HCT116 (cell line): ENCODE measurements around the gene KIF5A. TPM values are rescaled to one million over a fixed set of nuclear protein-coding genes. Genes with fewer than 3 reads are reported as not detected.

Source experiments
- ATAC-seq: fragments of 200-7000 bp; cut with Tn5 transposase; 2 replicates; pipeline ENCODE4 v1.9.1; 2020; ENCODE audit warnings: mild to moderate bottlenecking, moderate library complexity
- BruUV-seq: library from RNA; stranded (reverse); fragments of 400-500 nt; replicated peaks from 2 replicates; lab custom pipeline; 2021; lab: Mats Ljungman, UMichigan
- CTCF ChIA-PET: fragments of 300-600 bp; sonication (Branson Sonifier 250); formaldehyde crosslinking; loops from one replicate; lab custom pipeline; 2021; ENCODE audit warnings: antibody characterized with exemption; lab: Charles Lee
- POLR2A ChIA-PET: fragments of 300-600, 350-600 bp; sonication (Branson Sonifier 250); formaldehyde crosslinking; loops from one replicate; lab custom pipeline; 2021; ENCODE audit warnings: antibody characterized with exemption; lab: Charles Lee
- RAD21 ChIA-PET, 2 experiments: fragments of 300-600 bp; sonication (Branson Sonifier 250); formaldehyde crosslinking; loops; one replicate each; lab custom pipeline; 2023; ENCODE audit warnings: low total read pairs in 2 of 2; ENCODE audit not compliant: uncharacterized antibody in 2 of 2, unreplicated experiment in 2 of 2, low non-redundant PET in 1 of 2; lab: Charles Lee
- DNase-seq: peaks from one replicate; pipeline ENCODE4 v3.0.0-alpha.2; 2010; ENCODE audit warnings: low read depth, low spot score
- H2AFZ ChIP-seq: fragments of 200-600 bp; shearing (Covaris generic), sonication (generic); 2 replicates; pipeline ENCODE4 v1.6.1; 2017; ENCODE audit warnings: low read depth, mixed run types, mixed read lengths, antibody characterized with exemption, low read length; ENCODE audit not compliant: poor library complexity, severe bottlenecking
- H3K27ac ChIP-seq: 2 replicates; pipeline ENCODE4 v1.5.1; 2012; ENCODE audit warnings: low read depth, low read length
- H3K27me3 ChIP-seq: fragments of 200-600 bp; sonication (generic); 2 replicates; pipeline ENCODE4 v1.6.1; 2016; ENCODE audit warnings: mixed run types, low read length, mixed read lengths; ENCODE audit not compliant: insufficient read depth
- H3K36me3 ChIP-seq, 2 experiments: fragments of 200-500 bp in 1 of 2; fragments of 200-600 bp in 1 of 2; sonication (Bioruptor generic) in 1 of 2; sonication (generic) in 1 of 2; 2 replicates each; pipeline versions ENCODE4 v1.5.1 to v1.6.1; 2014 to 2016; ENCODE audit warnings: low read length in 2 of 2, inconsistent platforms in 1 of 2, mixed read lengths in 1 of 2, mixed run types in 1 of 2; ENCODE audit not compliant: insufficient read depth in 2 of 2, control insufficient read depth in 1 of 2
- H3K4me1 ChIP-seq, 2 experiments: fragments of 200-600 bp in 1 of 2; sonication (generic) in 1 of 2; 2 replicates each; pipeline versions ENCODE4 v1.5.1 to v1.6.1; 2012 to 2017; ENCODE audit warnings: low read length in 2 of 2, inconsistent platforms in 1 of 2, mild to moderate bottlenecking in 1 of 2, mixed read lengths in 1 of 2, mixed run types in 1 of 2, moderate library complexity in 1 of 2; ENCODE audit not compliant: insufficient read depth in 2 of 2, control insufficient read depth in 1 of 2
- H3K4me2 ChIP-seq: fragments of 200-600 bp; sonication (generic); 2 replicates; pipeline ENCODE4 v1.6.1; 2017; ENCODE audit warnings: mixed run types, low read length, mixed read lengths
- H3K4me3 ChIP-seq, 2 experiments: fragments of 200-600 bp in 1 of 2; sonication (generic) in 1 of 2; replicated peaks in 1 of 2; 2 replicates each; pipeline ENCODE4 v1.5.1; 2011 to 2016; ENCODE audit warnings: low read length in 2 of 2, control low read depth in 1 of 2, low read depth in 1 of 2, mild to moderate bottlenecking in 1 of 2, mixed read lengths in 1 of 2, mixed run types in 1 of 2
- H3K79me2 ChIP-seq: fragments of 200-600 bp; sonication (generic); 2 replicates; pipeline ENCODE4 v1.6.1; 2017; ENCODE audit warnings: mild to moderate bottlenecking, mixed run types, low read length, moderate library complexity, mixed read lengths; ENCODE audit not compliant: insufficient read depth
- H3K9ac ChIP-seq: fragments of 200-600 bp; sonication (generic); 2 replicates; pipeline ENCODE4 v1.6.1; 2016; ENCODE audit warnings: low read length, mixed read lengths
- H3K9me2 ChIP-seq: fragments of 200-600 bp; sonication (generic), shearing (Covaris generic); 2 replicates; pipeline ENCODE4 v1.6.1; 2017; ENCODE audit warnings: mixed run types, mild to moderate bottlenecking, moderate library complexity; ENCODE audit not compliant: insufficient read depth
- H3K9me3 ChIP-seq, 2 experiments: fragments of 200-500 bp in 1 of 2; fragments of 200-600 bp in 1 of 2; sonication (Bioruptor generic) in 1 of 2; sonication (generic) in 1 of 2; 2 replicates each; pipeline ENCODE4 v1.6.1; 2014 to 2017; ENCODE audit warnings: low read length in 2 of 2, mixed read lengths in 2 of 2, inconsistent platforms in 1 of 2, low read depth in 1 of 2, mild to moderate bottlenecking in 1 of 2, mixed run types in 1 of 2, moderate library complexity in 1 of 2; ENCODE audit not compliant: control insufficient read depth in 1 of 2, insufficient read depth in 1 of 2
- H4K20me1 ChIP-seq: fragments of 200-600 bp; sonication (generic), shearing (Covaris generic); 2 replicates; pipeline ENCODE4 v1.6.1; 2017; ENCODE audit warnings: mixed run types, mild to moderate bottlenecking, moderate library complexity; ENCODE audit not compliant: insufficient read depth
- CBX3 ChIP-seq: IDR thresholded peaks from 2 replicates; pipeline ENCODE4 v1.6.1; 2012; ENCODE audit warnings: low read depth
- CEBPB ChIP-seq: IDR thresholded peaks from 2 replicates; pipeline ENCODE4 v1.6.1; 2012; ENCODE audit warnings: low read depth
- EGR1 ChIP-seq: IDR thresholded peaks from 2 replicates; pipeline ENCODE4 v1.6.1; 2012; ENCODE audit warnings: low read depth
- ELF1 ChIP-seq: IDR thresholded peaks from 2 replicates; pipeline ENCODE4 v1.6.1; 2012; ENCODE audit warnings: low read depth, borderline replicate concordance
- EZH2 ChIP-seq: fragments of 200-600 bp; sonication (generic); IDR thresholded peaks from 2 replicates; pipeline ENCODE4 v1.6.1; 2017; ENCODE audit warnings: antibody characterized with exemption, mixed run types
- FOSL1 ChIP-seq: IDR thresholded peaks from 2 replicates; pipeline ENCODE4 v1.6.1; 2012; ENCODE audit warnings: low read depth
- JUND ChIP-seq: IDR thresholded peaks from 2 replicates; pipeline ENCODE4 v1.6.1; 2012
- RAD21 ChIP-seq: IDR thresholded peaks from 2 replicates; pipeline ENCODE4 v1.6.1; 2012; ENCODE audit warnings: low read depth, mild to moderate bottlenecking
- SP1 ChIP-seq: IDR thresholded peaks from 2 replicates; pipeline ENCODE4 v1.6.1; 2012; ENCODE audit warnings: low read depth
- SRF ChIP-seq: IDR thresholded peaks from 2 replicates; pipeline ENCODE4 v1.6.1; 2012; ENCODE audit warnings: low read depth
- TCF7L2 ChIP-seq: IDR thresholded peaks from 2 replicates; pipeline ENCODE4 v1.7.0; 2011; ENCODE audit warnings: borderline replicate concordance, inconsistent platforms; ENCODE audit not compliant: insufficient read depth, insufficient read length; ENCODE audit errors: extremely low read depth
- YY1 ChIP-seq: IDR thresholded peaks from 2 replicates; pipeline ENCODE4 v1.6.1; 2011; ENCODE audit warnings: low read length, low read depth, moderate library complexity, mild to moderate bottlenecking; ENCODE audit not compliant: insufficient replicate concordance; ENCODE audit errors: extremely low read depth
- ZFX ChIP-seq: fragments of 450-650 bp; IDR thresholded peaks from 2 replicates; pipeline ENCODE4 v1.6.1; 2017
- intact Hi-C: fragments of 100-400 bp; cut with micrococcal nuclease; formaldehyde crosslinking; loops from 2 replicates; pipeline ENCODE4 v1.10.0; 2022
- total RNA-seq: library from RNA; stranded (reverse); gene quantifications from one replicate; pipeline ENCODE4 v1.2.1, GENCODE V29; 2021; ENCODE audit not compliant: unreplicated experiment
- TF ChIP-seq, protein P1 (sequence below): IDR thresholded peaks from 2 replicates; pipeline ENCODE4 v1.6.1; 2011; ENCODE audit warnings: mild to moderate bottlenecking, low read length, moderate library complexity; ENCODE audit not compliant: insufficient replicate concordance; ENCODE audit errors: extremely low read depth
- TF ChIP-seq, protein P2 (sequence below): IDR thresholded peaks from 2 replicates; pipeline ENCODE4 v1.6.1; 2012

The KIF5A gene
- total RNA-seq, 1 experiment from 2014 or later = 5.2 TPM

DNA sequence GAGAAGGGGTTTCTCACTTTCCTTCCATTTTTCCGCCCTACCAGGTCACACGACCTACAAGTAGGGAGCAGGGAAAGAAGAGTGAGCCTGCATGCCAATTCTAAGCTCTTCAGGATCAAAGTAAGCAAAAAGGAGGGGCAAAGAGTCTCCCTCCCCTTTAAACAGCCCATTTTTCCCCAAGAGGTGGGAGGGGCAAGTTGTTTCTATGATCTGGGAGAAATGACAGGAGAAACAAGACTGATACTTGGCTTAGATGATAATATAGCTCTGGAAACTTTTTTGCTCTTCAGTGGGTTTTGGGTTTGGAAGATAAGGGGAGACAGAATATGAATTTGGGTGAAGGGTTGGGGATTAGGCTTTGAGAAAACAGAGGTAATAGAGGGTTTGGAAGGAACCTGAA, 56.6 kb downstream of the KIF5A start:
- H3K4me1 ChIP-seq = peaks cover 2 to 9% of the 10 kb centered on the region in 2 experiments; a peak in 2 of 4 replicates
- no peak overlapping the region for H3K27ac ChIP-seq
- no peak for TF ChIP-seq CBX3
- TF ChIP-seq CEBPB = no peak
- TF ChIP-seq JUND = no peak
- TF ChIP-seq FOSL1 = no peak
- TF ChIP-seq TCF7L2 = no peak
- no peak for TF ChIP-seq SRF
- TF ChIP-seq ZFX = no peak
- no peak for TF ChIP-seq EZH2
- no peak for TF ChIP-seq YY1
- TF ChIP-seq, protein P1, sequence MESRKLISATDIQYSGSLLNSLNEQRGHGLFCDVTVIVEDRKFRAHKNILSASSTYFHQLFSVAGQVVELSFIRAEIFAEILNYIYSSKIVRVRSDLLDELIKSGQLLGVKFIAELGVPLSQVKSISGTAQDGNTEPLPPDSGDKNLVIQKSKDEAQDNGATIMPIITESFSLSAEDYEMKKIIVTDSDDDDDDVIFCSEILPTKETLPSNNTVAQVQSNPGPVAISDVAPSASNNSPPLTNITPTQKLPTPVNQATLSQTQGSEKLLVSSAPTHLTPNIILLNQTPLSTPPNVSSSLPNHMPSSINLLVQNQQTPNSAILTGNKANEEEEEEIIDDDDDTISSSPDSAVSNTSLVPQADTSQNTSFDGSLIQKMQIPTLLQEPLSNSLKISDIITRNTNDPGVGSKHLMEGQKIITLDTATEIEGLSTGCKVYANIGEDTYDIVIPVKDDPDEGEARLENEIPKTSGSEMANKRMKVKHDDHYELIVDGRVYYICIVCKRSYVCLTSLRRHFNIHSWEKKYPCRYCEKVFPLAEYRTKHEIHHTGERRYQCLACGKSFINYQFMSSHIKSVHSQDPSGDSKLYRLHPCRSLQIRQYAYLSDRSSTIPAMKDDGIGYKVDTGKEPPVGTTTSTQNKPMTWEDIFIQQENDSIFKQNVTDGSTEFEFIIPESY = no peak
- TF ChIP-seq, protein P2, sequence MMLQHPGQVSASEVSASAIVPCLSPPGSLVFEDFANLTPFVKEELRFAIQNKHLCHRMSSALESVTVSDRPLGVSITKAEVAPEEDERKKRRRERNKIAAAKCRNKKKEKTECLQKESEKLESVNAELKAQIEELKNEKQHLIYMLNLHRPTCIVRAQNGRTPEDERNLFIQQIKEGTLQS = no peak
- TF ChIP-seq RAD21 = no peak
- no peak for TF ChIP-seq SP1
- TF ChIP-seq ELF1 = no peak
- TF ChIP-seq EGR1 = no peak
- H3K9me2 ChIP-seq = no peaks in the 10 kb centered on the region
- H3K27me3 ChIP-seq = no peaks in the 10 kb centered on the region
- no peaks in the 10 kb centered on the region for H3K9me3 ChIP-seq
- ChIA-PET POLR2A (no interaction called here), CTCF (interaction anchor here (1.1 kb wide), 1 partner anchor 57 kb away, joined by 3 read pairs; no protein-coding TSS in a partner anchor), RAD21 (no interaction called here)
- H3K4me2 ChIP-seq = no peak overlapping the region
- ATAC-seq (no peak), DNase-seq (no peak)
- intact Hi-C loops = no loop called here
- H3K4me3 ChIP-seq = no peak overlapping the region
- no TSS peak for BruUV-seq
- H4K20me1 ChIP-seq = no peaks in the 10 kb centered on the region
- no peak overlapping the region for H3K9ac ChIP-seq
- H3K36me3 ChIP-seq = peaks cover 2 to 8% of the 10 kb centered on the region in 2 experiments; a peak in 2 of 4 replicates
- H2AFZ ChIP-seq = no peak overlapping the region
- H3K79me2 ChIP-seq = no peaks in the 10 kb centered on the region
